Measurements from ENCODE around the gene BUB1.

Gene BUB1

DNA sequence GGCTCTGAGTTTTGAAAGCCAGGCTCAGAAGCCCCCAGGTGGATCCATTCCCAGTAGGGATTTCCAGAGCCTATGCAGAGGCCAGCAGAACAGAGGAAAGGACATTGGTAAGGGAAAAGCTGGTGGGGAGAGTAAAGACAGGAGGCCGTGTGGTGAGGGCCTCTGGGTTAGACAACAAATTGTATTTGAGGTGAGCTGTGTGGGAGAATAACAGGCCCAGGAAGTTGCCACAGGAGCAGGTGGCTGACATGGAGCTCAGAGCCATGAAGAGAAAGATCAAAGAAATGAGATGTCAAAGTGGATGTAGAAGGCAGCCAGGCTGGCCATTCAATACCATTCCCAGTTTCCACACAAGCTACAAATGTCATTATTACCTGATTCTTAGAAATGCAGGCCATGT, 8.8 kb downstream of the BUB1 start:
- DNase-seq (ENCODE audit: low read depth) = no peak
- TF ChIP-seq, protein P1, sequence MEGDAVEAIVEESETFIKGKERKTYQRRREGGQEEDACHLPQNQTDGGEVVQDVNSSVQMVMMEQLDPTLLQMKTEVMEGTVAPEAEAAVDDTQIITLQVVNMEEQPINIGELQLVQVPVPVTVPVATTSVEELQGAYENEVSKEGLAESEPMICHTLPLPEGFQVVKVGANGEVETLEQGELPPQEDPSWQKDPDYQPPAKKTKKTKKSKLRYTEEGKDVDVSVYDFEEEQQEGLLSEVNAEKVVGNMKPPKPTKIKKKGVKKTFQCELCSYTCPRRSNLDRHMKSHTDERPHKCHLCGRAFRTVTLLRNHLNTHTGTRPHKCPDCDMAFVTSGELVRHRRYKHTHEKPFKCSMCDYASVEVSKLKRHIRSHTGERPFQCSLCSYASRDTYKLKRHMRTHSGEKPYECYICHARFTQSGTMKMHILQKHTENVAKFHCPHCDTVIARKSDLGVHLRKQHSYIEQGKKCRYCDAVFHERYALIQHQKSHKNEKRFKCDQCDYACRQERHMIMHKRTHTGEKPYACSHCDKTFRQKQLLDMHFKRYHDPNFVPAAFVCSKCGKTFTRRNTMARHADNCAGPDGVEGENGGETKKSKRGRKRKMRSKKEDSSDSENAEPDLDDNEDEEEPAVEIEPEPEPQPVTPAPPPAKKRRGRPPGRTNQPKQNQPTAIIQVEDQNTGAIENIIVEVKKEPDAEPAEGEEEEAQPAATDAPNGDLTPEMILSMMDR (conservative IDR thresholded peaks at IDR 0.05; ENCODE audit: low read length) = no peak
- no peak overlapping the region for H3K4me3 ChIP-seq (ENCODE audit: low read length)

DNA sequence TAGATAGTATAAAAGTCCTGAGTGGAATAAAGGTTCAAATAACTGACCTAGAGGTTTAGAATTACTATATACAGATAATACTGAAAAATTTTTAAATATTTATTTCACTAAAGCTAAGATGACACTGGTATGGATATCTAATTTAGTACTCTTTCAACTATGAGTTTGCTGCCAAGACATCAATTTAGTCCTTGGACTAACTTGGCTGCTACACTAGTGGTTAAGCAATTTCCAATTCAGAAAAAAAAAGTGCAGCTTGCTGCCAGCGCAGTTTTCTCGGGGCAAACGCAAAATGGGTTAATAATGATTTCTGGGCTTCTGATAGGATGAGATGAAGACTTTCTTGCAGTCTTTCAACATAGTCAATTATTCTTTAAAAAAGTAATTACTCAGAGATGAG, 10.8 kb downstream of the BUB1 start:
- TF ChIP-seq, protein P1 (conservative IDR thresholded peaks at IDR 0.05; ENCODE audit: low read length) = no peak
- peak; percentile 21 for DNase-seq (ENCODE audit: low read depth)
- no peak overlapping the region for H3K4me3 ChIP-seq (ENCODE audit: low read length)

DNA sequence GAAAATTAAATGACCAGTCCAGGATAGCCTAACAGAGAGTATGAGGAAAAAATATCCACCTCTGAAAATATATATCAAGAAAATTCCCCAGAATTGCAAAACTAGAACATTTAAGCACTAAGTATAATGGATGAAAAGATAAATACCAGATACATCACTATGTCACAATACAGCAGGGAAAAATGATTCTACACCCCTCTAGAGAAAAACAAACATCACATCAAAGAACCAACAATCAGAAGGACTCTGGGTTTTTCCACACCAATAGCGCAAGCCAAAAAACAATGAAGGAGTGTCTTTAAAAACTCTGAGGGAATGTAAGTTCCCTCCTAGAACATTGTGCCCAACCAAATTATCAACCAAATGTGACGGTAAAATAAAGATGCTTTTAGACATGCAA, 13.7 kb downstream of the BUB1 start:
- TF ChIP-seq, protein P1 (conservative IDR thresholded peaks at IDR 0.05; ENCODE audit: low read length) = no peak
- no peak overlapping the region for H3K4me3 ChIP-seq (ENCODE audit: low read length)
- no peak for DNase-seq (ENCODE audit: low read depth)

DNA sequence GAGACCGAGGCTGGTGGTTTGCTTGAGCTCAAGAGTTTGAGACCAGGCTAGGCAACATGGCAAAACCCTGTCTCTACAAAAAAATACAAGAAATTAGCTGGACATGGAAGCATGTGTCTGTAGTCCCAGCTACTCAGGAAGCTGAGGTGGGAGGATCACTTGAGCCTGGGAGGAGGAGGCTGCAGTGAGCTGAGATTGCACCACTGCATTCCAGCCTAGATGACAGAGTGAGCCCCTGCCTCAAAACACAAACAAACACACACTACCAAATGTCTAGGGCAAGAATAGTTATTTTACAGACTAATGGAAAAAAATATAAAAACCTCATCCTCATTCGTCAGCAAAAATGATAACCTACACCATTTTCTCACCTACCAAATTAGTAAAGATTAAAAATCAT, 15.3 kb downstream of the BUB1 start:
- no peak overlapping the region for H3K4me3 ChIP-seq (ENCODE audit: low read length)
- DNase-seq (ENCODE audit: low read depth) = peak; percentile 18
- TF ChIP-seq, protein P1 (conservative IDR thresholded peaks at IDR 0.05; ENCODE audit: low read length) = no peak

DNA sequence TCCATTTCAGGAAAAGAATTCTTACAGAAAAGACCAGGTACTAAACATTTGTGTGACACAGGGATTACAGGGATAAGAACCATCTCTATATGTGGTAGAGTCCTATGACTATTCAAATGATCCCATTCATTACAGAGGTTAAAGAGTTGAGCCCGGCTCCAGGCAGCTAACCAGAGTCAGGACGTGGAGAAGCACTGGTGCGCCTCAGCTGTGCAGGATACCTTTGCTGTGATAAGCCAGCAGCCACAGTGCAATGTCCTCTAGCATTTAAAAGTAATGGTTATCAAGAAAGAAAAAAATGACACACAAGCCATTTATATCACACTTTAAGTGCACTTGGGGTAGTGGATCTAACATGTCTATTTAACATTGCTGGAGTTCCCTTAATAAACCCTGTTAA, 17.3 kb downstream of the BUB1 start:
- no peak for DNase-seq (ENCODE audit: low read depth)
- TF ChIP-seq, protein P1 (conservative IDR thresholded peaks at IDR 0.05; ENCODE audit: low read length) = no peak

DNA sequence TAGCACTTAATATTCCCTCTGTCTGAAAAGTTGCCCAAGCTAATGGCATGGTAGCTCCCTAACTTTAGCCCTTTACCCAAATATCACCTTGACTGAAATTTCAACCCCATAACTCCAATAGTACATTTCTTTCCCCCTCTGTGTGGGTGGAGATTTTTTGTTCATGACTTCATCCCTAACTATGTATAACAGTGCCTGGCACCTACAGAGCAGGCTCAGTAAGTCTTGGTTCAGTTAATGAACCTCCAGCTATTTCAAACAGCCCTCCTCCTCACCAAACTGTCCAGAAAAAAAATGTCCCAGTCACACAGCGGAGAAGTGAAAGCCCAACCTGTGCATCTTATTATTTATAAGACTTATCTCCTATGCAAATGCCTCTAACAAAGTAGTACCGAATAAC, 18.6 kb downstream of the BUB1 start:
- peak; percentile 41 for DNase-seq (ENCODE audit: low read depth)
- TF ChIP-seq, protein P1 (conservative IDR thresholded peaks at IDR 0.05; ENCODE audit: low read length) = no peak
- H3K4me3 ChIP-seq (ENCODE audit: low read length) = no peak overlapping the region

More for the DNA sequence above, 17.3 kb downstream of the BUB1 start:
- H3K4me3 ChIP-seq (ENCODE audit: low read length) = no peak overlapping the region

DNA sequence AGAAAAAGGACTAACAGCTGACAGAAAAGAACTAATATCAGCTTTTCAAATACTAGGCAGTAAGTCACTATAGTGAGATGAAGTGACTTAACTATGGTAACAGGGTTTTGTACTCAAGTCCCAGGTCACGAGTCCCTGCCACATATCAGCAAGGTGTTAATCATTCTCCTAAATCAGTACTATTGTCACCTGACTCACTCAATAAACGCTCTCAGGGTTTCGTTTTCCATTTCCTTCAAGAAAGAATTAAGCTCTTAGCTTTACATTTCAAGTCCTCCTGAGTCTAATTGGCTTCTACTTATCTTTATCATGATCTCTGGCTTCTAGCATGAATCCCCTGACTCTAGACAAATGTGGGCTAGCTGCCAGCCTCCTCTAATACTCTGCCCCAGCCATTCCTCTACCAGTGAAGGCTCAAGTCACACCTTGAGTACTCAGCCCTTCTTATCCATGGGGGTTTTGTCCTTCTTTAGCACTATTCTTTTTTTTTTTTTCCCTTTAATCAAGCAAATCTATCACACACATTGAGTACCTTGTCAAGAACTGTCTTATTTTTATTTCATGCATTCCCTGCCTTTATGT, 20.0 kb downstream of the BUB1 start:
- DNase-seq (ENCODE audit: low read depth) = no peak
- H3K4me3 ChIP-seq (ENCODE audit: low read length) = no peak overlapping the region
- TF ChIP-seq, protein P1 (conservative IDR thresholded peaks at IDR 0.05; ENCODE audit: low read length) = no peak

All from AG10803 (cell line).